Rectal smooth muscle tissue (tissue), 1 donor: ENCODE measurements around the gene UBASH3B.

Experiments used
- H3K27ac ChIP-seq: one replicate; pipeline ENCODE4 v1.7.0; 2013; ENCODE audit warnings: low read depth, low read length, inconsistent platforms
- H3K27me3 ChIP-seq: one replicate; pipeline ENCODE4 v1.7.0; 2013; ENCODE audit warnings: low read length; ENCODE audit not compliant: control insufficient read depth, insufficient read depth
- H3K36me3 ChIP-seq: one replicate; pipeline ENCODE4 v1.7.0; 2013; ENCODE audit warnings: low read length; ENCODE audit not compliant: control insufficient read depth, insufficient read depth
- H3K4me1 ChIP-seq: one replicate; pipeline ENCODE4 v1.7.0; 2013; ENCODE audit warnings: low read length; ENCODE audit not compliant: control insufficient read depth, insufficient read depth
- H3K4me3 ChIP-seq: one replicate; pipeline ENCODE4 v1.7.0; 2013; ENCODE audit warnings: low read length
- H3K9ac ChIP-seq: one replicate; pipeline ENCODE4 v1.7.0; 2013; ENCODE audit warnings: low read length

The UBASH3B gene

DNA sequence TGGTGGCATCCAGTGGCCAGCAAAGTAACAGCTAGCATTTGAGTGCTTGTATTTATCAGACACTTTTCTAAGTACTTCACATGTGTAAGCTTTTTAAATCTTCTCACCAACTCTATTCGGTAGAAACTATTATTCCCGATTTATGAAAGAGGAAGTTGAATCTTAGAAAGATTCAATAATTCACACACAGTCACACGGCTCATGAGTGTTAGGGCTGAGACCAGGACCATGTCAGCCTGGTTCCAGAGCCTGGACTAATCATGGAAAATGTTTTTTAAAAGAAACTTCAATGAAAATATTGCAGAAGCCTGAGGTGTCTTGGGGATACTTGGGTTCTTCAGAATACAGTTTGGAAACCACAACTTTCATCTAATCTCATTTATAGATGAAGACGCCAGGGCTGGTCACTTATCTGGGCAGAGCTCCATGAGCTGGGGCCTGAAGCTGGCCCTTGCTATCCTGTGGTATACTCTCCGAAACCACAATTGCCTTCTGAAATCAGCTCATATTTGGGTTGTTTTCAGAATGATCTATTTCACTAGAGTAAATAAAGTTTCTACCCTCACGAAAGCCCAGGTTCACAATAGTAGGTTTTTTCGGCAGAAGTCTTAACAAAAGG lies 178.4 kb downstream of the UBASH3B start:
- H3K27me3 ChIP-seq: no peaks in the 10 kb centered on the region
- no peak overlapping the region for H3K9ac ChIP-seq
- no peak overlapping the region for H3K27ac ChIP-seq
- no peak overlapping the region for H3K4me3 ChIP-seq
- H3K4me1 ChIP-seq: no peaks in the 10 kb centered on the region
- no peaks in the 10 kb centered on the region for H3K36me3 ChIP-seq

DNA sequence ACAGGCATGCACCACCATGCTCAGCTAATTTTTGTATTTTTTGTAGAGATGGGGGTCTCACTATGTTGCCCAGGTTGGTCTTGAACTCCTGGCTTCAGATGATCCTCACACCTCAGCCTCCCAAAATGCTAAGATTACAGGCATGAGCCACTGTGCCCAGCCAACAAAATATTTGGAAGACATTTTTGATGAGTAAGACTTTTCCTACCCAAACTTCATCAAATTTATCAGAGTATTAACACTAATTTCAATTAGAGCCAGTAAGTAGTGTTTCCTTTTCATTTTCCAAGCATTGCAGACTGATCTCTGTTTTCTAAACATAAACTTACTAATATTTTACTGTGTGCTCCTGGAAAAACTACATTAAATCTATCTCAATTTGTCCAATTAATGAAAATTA lies 181.4 kb downstream of the UBASH3B start:
- no peak overlapping the region for H3K27ac ChIP-seq
- no peak overlapping the region for H3K9ac ChIP-seq
- no peaks in the 10 kb centered on the region for H3K4me1 ChIP-seq
- H3K4me3 ChIP-seq: no peak overlapping the region
- no peaks in the 10 kb centered on the region for H3K36me3 ChIP-seq
- no peaks in the 10 kb centered on the region for H3K27me3 ChIP-seq

DNA sequence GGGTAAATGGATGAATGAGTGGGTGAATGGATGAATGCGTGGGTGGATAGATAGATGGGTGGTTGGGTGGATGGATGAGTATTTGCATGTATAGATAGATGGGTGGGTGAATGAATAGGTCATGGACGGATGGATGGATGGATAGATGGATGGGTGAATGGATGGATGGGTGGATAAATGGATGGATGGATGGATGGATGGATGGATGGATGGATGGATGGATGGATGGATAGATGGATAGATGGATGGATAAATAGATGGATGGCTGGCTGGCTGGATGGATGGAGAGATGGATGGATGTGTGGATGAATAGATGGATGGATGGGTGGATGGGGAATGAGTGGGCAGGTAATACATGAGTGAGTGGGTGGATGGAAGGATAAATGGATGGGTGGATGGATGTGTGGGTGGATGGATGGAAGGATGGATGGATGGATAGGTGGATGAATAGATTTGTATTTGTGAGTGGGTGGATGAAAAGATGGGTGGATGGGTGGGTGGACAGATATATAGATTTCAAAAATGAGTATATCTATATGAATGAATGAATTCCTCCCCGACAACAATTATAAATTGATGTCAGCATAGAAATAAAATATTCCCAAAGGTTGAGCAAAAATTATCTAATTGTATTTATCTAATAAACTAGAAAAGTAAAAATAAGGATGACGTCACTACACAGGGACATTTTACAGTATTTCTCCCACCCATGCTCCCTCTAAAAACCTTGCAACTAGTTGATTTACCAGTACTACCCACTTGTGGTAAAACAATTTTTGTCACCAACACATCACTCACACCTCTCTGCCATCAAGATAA lies 182.2 kb downstream of the UBASH3B start:
- no peak overlapping the region for H3K27ac ChIP-seq
- no peaks in the 10 kb centered on the region for H3K4me1 ChIP-seq
- no peaks in the 10 kb centered on the region for H3K27me3 ChIP-seq
- H3K4me3 ChIP-seq: no peak overlapping the region
- no peak overlapping the region for H3K9ac ChIP-seq
- H3K36me3 ChIP-seq: no peaks in the 10 kb centered on the region

DNA sequence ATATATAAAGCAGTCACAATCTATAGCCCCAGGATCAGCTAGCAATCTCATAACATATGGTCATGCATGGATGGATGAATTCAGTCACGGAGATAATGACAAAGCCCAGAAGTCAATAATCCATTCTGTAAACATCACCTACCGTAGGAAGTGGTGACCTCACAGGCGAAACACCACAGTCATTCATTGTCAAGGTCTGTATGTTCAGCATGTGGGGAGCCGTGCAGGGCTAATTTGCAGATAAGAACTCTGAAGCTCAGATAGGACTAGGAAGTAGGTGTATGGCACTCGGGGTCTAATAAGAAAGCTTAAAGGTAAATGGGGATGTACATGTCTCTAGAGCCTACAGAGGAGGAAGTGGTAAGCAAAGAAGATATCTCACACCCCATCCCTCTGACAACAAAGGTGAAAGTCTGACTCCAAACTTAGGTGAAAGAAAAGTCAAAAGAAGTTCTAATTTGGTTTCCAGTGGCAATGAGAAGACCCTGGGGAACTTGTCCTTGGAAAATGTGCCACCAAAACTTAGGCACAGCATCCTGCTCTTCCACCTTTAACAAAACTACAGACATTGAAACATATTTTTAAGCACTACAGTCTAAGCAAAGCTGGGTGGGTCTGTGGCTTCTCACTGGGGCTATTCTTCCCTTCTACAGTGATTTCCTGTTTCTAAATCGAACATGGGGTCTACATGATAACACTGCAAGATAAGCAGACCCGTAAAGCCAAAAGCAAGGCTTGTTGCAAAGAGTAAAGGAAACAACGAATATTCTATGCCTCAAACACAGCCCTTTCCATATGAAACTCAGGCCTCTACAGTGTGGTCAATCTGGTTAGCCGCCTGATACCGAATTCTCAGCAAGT lies 188.0 kb downstream of the UBASH3B start:
- Histone ChIP-seq H3K4me1 (no peaks in the 10 kb centered on the region), H3K27ac (no peak overlapping the region)

DNA sequence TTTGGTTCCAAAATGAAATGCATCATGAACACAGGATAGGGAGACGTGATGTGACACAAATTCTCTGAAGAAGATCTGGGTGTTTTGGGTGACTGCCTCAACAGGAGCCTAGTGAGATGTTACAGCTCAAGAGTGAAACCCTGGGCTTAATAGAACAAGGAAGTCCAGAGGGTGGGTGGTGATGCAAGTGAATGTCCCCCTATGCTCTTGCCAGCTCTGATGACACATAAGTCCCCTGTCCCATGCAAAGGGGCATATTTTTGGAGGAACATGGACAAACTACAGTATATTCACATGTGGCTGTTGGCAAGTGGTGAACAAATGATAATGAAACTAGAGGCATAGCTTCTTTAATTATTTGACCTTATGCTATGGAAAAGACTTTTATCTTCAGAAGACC lies 191.9 kb downstream of the UBASH3B start:
- Histone ChIP-seq H3K36me3 (no peaks in the 10 kb centered on the region), H3K4me3 (no peak overlapping the region), H3K27ac (no peak overlapping the region), H3K9ac (no peak overlapping the region), H3K4me1 (no peaks in the 10 kb centered on the region), H3K27me3 (no peaks in the 10 kb centered on the region)

More for the DNA sequence above, 188.0 kb downstream of the UBASH3B start:
- H3K9ac ChIP-seq: no peak overlapping the region
- no peak overlapping the region for H3K4me3 ChIP-seq
- no peaks in the 10 kb centered on the region for H3K36me3 ChIP-seq
- no peaks in the 10 kb centered on the region for H3K27me3 ChIP-seq

DNA sequence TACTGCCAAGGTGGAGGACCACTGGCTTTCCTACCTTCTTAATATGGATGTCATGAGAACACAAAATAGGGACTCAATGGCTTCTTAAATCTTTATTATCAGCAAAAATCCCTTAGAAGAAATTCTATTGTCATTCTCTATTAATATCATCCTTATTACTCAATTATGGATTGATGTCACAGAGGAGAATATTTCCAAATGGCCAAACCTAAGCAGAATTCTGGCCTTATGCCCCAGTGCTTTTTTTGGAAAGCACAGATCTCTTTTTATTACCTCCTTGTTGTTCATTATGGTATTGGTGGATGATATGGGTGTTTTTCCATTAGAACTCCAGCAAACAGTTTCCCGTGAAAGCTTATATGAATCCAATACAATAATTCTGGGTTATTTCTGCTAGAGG lies 192.7 kb downstream of the UBASH3B start:
- H3K4me3 ChIP-seq: no peak overlapping the region
- no peaks in the 10 kb centered on the region for H3K27me3 ChIP-seq
- H3K4me1 ChIP-seq: no peaks in the 10 kb centered on the region
- H3K9ac ChIP-seq: no peak overlapping the region
- no peak overlapping the region for H3K27ac ChIP-seq
- no peaks in the 10 kb centered on the region for H3K36me3 ChIP-seq

DNA sequence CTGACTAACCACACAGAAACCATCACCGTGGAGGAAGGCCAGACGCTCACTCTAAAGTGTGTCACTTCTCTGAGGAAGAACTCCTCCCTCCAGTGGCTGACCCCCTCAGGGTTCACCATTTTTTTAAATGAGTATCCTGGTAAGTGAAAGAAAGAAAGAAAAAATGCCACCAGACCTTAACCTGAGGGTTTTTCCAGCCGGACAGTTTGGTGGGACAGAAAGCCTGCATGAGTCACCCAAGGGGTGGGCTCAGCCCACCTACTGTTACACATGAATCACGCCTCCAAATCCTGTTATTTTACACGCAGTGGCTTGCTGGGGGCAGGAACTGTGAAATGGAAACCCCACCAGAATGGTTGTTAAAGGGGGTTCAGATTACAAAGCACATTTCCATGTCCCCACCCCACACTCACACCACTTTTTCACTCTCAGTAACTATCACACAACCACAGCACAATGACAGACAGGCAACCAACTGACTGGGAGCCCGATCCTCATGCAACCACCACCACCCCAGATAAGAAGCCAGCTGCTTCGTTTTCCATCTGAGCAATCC lies 194.6 kb downstream of the UBASH3B start:
- Histone ChIP-seq H3K4me1 (no peaks in the 10 kb centered on the region), H3K9ac (no peak overlapping the region), H3K4me3 (no peak overlapping the region), H3K36me3 (no peaks in the 10 kb centered on the region), H3K27me3 (no peaks in the 10 kb centered on the region), H3K27ac (no peak overlapping the region)

DNA sequence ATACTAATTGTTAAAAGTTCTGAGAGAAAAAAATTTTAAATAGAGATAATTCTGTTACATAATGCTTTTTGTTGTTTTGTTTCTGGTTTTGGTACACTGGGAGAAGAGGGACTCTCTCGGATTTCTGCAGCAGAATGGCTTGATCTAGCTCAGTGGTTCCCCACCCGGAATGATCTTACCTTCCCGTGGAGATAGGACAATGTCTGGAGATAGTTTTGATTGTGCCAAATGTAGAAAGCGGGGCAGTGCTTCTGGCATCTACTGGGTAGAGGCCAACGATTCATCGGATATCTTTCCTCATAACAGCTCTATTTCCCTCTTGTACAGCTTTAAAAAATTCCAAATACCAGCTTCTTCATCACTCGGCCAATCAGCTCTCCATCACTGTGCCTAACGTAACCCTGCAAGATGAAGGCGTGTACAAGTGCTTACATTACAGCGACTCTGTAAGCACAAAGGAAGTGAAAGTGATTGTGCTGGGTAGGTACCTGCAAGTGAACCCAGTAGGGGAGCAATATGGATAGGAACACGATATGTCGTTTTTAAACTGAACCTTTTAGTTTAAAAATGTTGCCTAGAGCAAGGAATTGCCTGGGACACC lies 195.9 kb downstream of the UBASH3B start:
- Histone ChIP-seq H3K4me3 (no peak overlapping the region), H3K36me3 (no peaks in the 10 kb centered on the region), H3K27me3 (no peaks in the 10 kb centered on the region), H3K27ac (no peak overlapping the region), H3K4me1 (no peaks in the 10 kb centered on the region), H3K9ac (no peak overlapping the region)

DNA sequence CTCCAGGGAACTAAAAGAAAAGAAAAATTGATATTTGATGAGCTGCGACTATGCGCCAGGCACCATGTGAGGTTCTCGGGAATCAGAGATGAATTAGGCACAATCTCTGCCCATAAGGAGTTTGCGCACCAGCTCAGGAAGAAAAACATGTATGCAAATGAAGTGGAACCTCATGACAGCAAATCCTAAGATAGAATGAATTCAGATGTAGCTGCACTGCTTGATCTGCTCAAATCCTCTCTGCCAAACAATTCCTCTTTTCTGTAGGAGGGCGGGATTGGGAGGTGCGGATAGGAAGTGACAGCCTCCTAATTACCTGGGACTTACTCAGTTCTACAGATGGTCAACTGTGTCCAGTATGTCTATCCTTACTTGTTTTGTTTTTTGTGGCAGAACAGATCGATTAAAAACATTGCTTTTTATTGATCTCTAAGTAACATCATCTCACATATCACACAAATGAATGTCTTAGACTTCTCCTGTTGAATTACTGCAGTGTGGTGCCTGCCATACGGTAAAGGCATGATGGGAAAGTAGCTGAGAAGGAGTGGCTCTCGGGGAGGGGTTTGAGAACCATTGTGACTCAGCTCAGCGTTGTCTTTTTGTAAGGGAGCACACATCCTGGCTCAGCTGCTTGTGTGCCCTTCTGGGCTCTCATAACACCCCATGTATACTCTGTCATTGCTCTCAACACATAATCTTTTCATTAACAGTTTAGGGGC lies 196.7 kb downstream of the UBASH3B start:
- Histone ChIP-seq H3K27ac (no peak overlapping the region), H3K4me3 (no peak overlapping the region)

DNA sequence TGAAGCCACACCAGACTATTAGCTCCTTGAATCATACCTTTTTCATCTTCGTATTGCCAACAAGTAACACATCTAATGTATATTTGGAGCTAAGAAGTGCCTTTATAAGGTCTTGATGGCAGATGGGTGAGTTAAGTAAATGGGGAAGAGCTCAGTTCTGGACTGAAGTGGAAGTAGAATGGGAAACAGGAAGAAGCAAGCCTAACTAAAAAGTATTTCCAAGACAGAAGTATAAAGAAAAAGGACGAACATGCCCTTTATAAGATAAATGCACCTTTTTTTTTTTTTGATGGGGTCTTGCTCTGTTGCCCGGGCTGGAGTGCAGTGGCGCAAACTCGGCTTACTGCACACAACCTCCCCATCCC lies 197.3 kb downstream of the UBASH3B start:
- Histone ChIP-seq H3K4me1 (no peaks in the 10 kb centered on the region), H3K4me3 (no peak overlapping the region), H3K36me3 (no peaks in the 10 kb centered on the region), H3K9ac (no peak overlapping the region), H3K27me3 (no peaks in the 10 kb centered on the region), H3K27ac (no peak overlapping the region)

More for the DNA sequence above, 196.7 kb downstream of the UBASH3B start:
- no peaks in the 10 kb centered on the region for H3K27me3 ChIP-seq
- H3K36me3 ChIP-seq: no peaks in the 10 kb centered on the region
- no peaks in the 10 kb centered on the region for H3K4me1 ChIP-seq
- H3K9ac ChIP-seq: no peak overlapping the region

DNA sequence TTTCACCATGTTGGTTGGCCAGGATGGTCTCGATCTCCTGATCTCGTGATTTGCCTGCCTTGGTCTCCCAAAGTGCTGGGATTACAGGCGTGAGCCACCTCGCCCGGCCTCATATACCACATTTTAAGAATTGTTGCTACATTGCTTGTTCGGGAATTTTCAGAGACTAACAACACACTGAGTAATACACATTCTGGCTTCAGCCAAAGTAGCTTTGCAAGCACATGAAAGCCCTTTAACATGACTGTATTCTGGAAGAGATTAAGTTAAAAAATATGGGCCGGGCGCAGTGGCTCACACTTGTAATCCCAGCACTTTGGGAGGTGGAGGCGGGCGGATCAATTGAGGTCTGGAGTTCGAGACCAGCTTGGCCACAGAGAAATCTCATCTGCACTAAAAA lies 197.7 kb downstream of the UBASH3B start:
- no peak overlapping the region for H3K4me3 ChIP-seq
- no peaks in the 10 kb centered on the region for H3K27me3 ChIP-seq
- H3K4me1 ChIP-seq: no peaks in the 10 kb centered on the region
- H3K9ac ChIP-seq: no peak overlapping the region
- H3K27ac ChIP-seq: no peak overlapping the region
- no peaks in the 10 kb centered on the region for H3K36me3 ChIP-seq
